GM23338 (cell line): ENCODE data around the gene ISCA1. TPM values are rescaled to one million over a fixed set of nuclear protein-coding genes. Genes with fewer than 3 reads are reported as not detected.

Source experiments
- ATAC-seq: fragments of 200-7000 bp; cut with Tn5 transposase; 3 replicates; pipeline ENCODE4 v1.9.1; 2020
- DNase-seq: peaks from one replicate; pipeline ENCODE4 v3.0.0-alpha.2; 2015; ENCODE audit warnings: low spot score
- H2AFZ ChIP-seq: fragments of 200-600 bp; sonication (generic); 2 replicates; pipeline ENCODE4 v1.8.0; 2016; ENCODE audit warnings: antibody characterized with exemption, mild to moderate bottlenecking, moderate library complexity
- H3F3A ChIP-seq: fragments of 200-600 bp; sonication (generic); replicated peaks from 2 replicates; pipeline ENCODE4 v1.8.0; 2017; ENCODE audit warnings: antibody characterized with exemption, mixed run types, low read depth
- H3K27ac ChIP-seq: fragments of 200-600 bp; sonication (generic); 2 replicates; pipeline ENCODE4 v1.6.1; 2016; ENCODE audit warnings: low read depth
- H3K27me3 ChIP-seq: fragments of 200-600 bp; sonication (generic); 2 replicates; pipeline ENCODE4 v1.8.0; 2016; ENCODE audit warnings: mild to moderate bottlenecking, mixed run types, moderate library complexity; ENCODE audit not compliant: insufficient read depth
- H3K36me3 ChIP-seq: fragments of 200-600 bp; sonication (generic); 2 replicates; pipeline ENCODE4 v1.8.0; 2016; ENCODE audit warnings: mild to moderate bottlenecking; ENCODE audit not compliant: insufficient read depth
- H3K4me1 ChIP-seq: fragments of 200-600 bp; sonication (generic); 2 replicates; pipeline ENCODE4 v1.8.0; 2016; ENCODE audit warnings: mild to moderate bottlenecking, moderate library complexity; ENCODE audit not compliant: insufficient read depth
- H3K4me2 ChIP-seq: fragments of 200-600 bp; sonication (generic); 2 replicates; pipeline ENCODE4 v1.7.1; 2017; ENCODE audit warnings: mixed run types
- H3K4me3 ChIP-seq: fragments of 200-600 bp; sonication (generic); 2 replicates; pipeline ENCODE4 v1.6.1; 2016; ENCODE audit warnings: mixed run types
- H3K79me2 ChIP-seq: fragments of 200-600 bp; sonication (generic); replicated peaks from 2 replicates; pipeline ENCODE4 v1.8.0; 2017; ENCODE audit warnings: mild to moderate bottlenecking; ENCODE audit not compliant: insufficient read depth
- H3K9me2 ChIP-seq: fragments of 200-600 bp; sonication (generic); 2 replicates; pipeline ENCODE4 v1.8.0; 2017; ENCODE audit not compliant: insufficient read depth
- H4K20me1 ChIP-seq: fragments of 200-600 bp; sonication (generic); replicated peaks from 2 replicates; pipeline ENCODE4 v1.8.0; 2017; ENCODE audit warnings: mild to moderate bottlenecking; ENCODE audit not compliant: insufficient read depth
- H3K27ac Mint-ChIP-seq: 2 replicates; pipeline ENCODE4 v1.8.0; 2020; ENCODE audit warnings: inconsistent platforms, mild to moderate bottlenecking, moderate library complexity, mixed read lengths
- H3K27me3 Mint-ChIP-seq: 3 replicates; pipeline ENCODE4 v1.8.0; 2022; ENCODE audit warnings: low read depth, mild to moderate bottlenecking, moderate library complexity, mixed read lengths, inconsistent platforms; ENCODE audit not compliant: insufficient read depth, poor library complexity
- H3K36me3 Mint-ChIP-seq: 3 replicates; pipeline ENCODE4 v1.8.0; 2021; ENCODE audit warnings: low read depth, mild to moderate bottlenecking, inconsistent platforms, moderate library complexity, mixed read lengths
- H3K4me1 Mint-ChIP-seq: 3 replicates; pipeline ENCODE4 v1.8.0; 2020; ENCODE audit warnings: mild to moderate bottlenecking, inconsistent platforms, mixed read lengths
- H3K4me3 Mint-ChIP-seq: 3 replicates; pipeline ENCODE4 v1.8.0; 2021; ENCODE audit warnings: moderate library complexity, mild to moderate bottlenecking, inconsistent platforms, mixed read lengths
- H3K9me3 Mint-ChIP-seq: 3 replicates; pipeline ENCODE4 v1.8.0; 2020; ENCODE audit warnings: moderate library complexity, mild to moderate bottlenecking, inconsistent platforms, mixed read lengths
- CREB1 ChIP-seq: fragments of 250-450 bp; sonication (Bioruptor Pico); IDR thresholded peaks from 2 replicates; pipeline ENCODE4 v1.5.0; 2020; ENCODE audit warnings: low read depth, mild to moderate bottlenecking, moderate library complexity
- CTCF ChIP-seq, 2 experiments: fragments of 200-600 bp in 1 of 2; sonication (generic) in 1 of 2; conservative IDR thresholded peaks; 2 replicates each; pipeline versions ENCODE4 v1.5.1 to v1.6.1; 2016 to 2017; ENCODE audit warnings: antibody characterized with exemption in 2 of 2, low read depth in 2 of 2, mild to moderate bottlenecking in 2 of 2, moderate library complexity in 1 of 2
- EZH2 ChIP-seq: fragments of 200-600 bp; sonication (generic); IDR thresholded peaks from one replicate; pipeline ENCODE4 v1.8.0; 2017; ENCODE audit warnings: antibody characterized with exemption, mild to moderate bottlenecking, low read depth; ENCODE audit not compliant: unreplicated experiment
- EZH2phosphoT487 ChIP-seq: fragments of 200-600 bp; sonication (generic); IDR thresholded peaks from one replicate; pipeline ENCODE4 v1.8.1; 2018; ENCODE audit warnings: antibody characterized with exemption; ENCODE audit not compliant: unreplicated experiment
- JUNB ChIP-seq: IDR thresholded peaks from one replicate; pipeline ENCODE4 v1.6.1; 2016; ENCODE audit warnings: antibody characterized with exemption; ENCODE audit not compliant: unreplicated experiment
- NANOG ChIP-seq: IDR thresholded peaks from 2 replicates; pipeline ENCODE4 v1.6.1; 2016; ENCODE audit warnings: antibody characterized with exemption, borderline replicate concordance
- POLR2AphosphoS5 ChIP-seq: IDR thresholded peaks from 2 replicates; pipeline ENCODE4 v1.6.1; 2016; ENCODE audit warnings: antibody characterized with exemption, low read depth
- STAT1 ChIP-seq: IDR thresholded peaks from one replicate; pipeline ENCODE4 v1.6.1; 2016; ENCODE audit warnings: antibody characterized with exemption; ENCODE audit not compliant: unreplicated experiment
- ZNF114 ChIP-seq: fragments of 250-450 bp; sonication (Bioruptor Pico); IDR thresholded peaks from 2 replicates; pipeline ENCODE4 v1.5.0; 2020; ENCODE audit warnings: mild to moderate bottlenecking, moderate library complexity
- ZNF331 ChIP-seq: fragments of 250-450 bp; sonication (Bioruptor Pico); IDR thresholded peaks from 2 replicates; pipeline ENCODE4 v1.5.0; 2020; ENCODE audit warnings: low read depth, mild to moderate bottlenecking, moderate library complexity
- polyA plus RNA-seq: library from polyadenylated mRNA; unstranded; fragments of >200 nt; fragmentation: Nextera tagmentation; extraction: Ambion mirVana; gene quantifications from 2 replicates; pipeline ENCODE4 v1.2.1, GENCODE V29; 2016
- total RNA-seq: library from RNA; depleted of rRNA; stranded (reverse); fragments of >200 nt; shearing (Covaris generic); gene quantifications from 2 replicates; pipeline ENCODE4 v1.2.3, GENCODE V29; 2014
- TF ChIP-seq, protein P1 (sequence below): fragments of 250-450 bp; sonication (Bioruptor Pico); IDR thresholded peaks from 2 replicates; pipeline ENCODE4 v1.5.0; 2020; ENCODE audit warnings: mild to moderate bottlenecking, moderate library complexity
- TF ChIP-seq, protein P2 (sequence below): IDR thresholded peaks from 2 replicates; pipeline ENCODE4 v1.6.1; 2016; ENCODE audit warnings: antibody characterized with exemption

ISCA1 gene
- total and polyA plus RNA-seq, 2 experiments from 2014 or later, result 54.9 to 61.0 TPM

DNA sequence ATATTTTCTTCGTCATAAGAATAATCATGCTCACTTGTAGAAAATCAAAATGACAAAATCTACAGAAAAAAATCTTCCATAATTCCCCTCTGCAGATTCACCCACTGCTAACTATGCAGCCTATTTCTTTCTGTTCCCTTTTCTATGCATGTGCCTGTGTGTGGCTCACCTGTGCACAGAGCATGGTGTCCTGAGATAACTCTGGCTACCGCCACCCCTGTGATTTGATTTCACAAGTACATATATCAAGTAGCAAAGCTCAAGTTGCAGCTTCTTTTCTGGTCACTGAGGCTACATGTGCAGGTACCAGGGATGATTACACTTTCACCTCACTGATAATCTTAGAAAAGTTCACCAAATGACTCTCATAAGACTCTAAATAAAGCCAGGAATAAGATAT, 18.4 kb upstream of the ISCA1 start:
- H3K27me3 ChIP-seq, result no peaks in the 10 kb centered on the region
- H3K36me3 ChIP-seq, result peaks cover 3% of the 10 kb centered on the region; the same call in 1 of the 2 replicates
- no peaks in the 10 kb centered on the region for H3K9me3 Mint-ChIP-seq
- no peak for TF ChIP-seq STAT1
- no peak for TF ChIP-seq ZNF114 (CRISPR knock-in tag)
- no peak for TF ChIP-seq POLR2AphosphoS5
- TF ChIP-seq, protein P1, sequence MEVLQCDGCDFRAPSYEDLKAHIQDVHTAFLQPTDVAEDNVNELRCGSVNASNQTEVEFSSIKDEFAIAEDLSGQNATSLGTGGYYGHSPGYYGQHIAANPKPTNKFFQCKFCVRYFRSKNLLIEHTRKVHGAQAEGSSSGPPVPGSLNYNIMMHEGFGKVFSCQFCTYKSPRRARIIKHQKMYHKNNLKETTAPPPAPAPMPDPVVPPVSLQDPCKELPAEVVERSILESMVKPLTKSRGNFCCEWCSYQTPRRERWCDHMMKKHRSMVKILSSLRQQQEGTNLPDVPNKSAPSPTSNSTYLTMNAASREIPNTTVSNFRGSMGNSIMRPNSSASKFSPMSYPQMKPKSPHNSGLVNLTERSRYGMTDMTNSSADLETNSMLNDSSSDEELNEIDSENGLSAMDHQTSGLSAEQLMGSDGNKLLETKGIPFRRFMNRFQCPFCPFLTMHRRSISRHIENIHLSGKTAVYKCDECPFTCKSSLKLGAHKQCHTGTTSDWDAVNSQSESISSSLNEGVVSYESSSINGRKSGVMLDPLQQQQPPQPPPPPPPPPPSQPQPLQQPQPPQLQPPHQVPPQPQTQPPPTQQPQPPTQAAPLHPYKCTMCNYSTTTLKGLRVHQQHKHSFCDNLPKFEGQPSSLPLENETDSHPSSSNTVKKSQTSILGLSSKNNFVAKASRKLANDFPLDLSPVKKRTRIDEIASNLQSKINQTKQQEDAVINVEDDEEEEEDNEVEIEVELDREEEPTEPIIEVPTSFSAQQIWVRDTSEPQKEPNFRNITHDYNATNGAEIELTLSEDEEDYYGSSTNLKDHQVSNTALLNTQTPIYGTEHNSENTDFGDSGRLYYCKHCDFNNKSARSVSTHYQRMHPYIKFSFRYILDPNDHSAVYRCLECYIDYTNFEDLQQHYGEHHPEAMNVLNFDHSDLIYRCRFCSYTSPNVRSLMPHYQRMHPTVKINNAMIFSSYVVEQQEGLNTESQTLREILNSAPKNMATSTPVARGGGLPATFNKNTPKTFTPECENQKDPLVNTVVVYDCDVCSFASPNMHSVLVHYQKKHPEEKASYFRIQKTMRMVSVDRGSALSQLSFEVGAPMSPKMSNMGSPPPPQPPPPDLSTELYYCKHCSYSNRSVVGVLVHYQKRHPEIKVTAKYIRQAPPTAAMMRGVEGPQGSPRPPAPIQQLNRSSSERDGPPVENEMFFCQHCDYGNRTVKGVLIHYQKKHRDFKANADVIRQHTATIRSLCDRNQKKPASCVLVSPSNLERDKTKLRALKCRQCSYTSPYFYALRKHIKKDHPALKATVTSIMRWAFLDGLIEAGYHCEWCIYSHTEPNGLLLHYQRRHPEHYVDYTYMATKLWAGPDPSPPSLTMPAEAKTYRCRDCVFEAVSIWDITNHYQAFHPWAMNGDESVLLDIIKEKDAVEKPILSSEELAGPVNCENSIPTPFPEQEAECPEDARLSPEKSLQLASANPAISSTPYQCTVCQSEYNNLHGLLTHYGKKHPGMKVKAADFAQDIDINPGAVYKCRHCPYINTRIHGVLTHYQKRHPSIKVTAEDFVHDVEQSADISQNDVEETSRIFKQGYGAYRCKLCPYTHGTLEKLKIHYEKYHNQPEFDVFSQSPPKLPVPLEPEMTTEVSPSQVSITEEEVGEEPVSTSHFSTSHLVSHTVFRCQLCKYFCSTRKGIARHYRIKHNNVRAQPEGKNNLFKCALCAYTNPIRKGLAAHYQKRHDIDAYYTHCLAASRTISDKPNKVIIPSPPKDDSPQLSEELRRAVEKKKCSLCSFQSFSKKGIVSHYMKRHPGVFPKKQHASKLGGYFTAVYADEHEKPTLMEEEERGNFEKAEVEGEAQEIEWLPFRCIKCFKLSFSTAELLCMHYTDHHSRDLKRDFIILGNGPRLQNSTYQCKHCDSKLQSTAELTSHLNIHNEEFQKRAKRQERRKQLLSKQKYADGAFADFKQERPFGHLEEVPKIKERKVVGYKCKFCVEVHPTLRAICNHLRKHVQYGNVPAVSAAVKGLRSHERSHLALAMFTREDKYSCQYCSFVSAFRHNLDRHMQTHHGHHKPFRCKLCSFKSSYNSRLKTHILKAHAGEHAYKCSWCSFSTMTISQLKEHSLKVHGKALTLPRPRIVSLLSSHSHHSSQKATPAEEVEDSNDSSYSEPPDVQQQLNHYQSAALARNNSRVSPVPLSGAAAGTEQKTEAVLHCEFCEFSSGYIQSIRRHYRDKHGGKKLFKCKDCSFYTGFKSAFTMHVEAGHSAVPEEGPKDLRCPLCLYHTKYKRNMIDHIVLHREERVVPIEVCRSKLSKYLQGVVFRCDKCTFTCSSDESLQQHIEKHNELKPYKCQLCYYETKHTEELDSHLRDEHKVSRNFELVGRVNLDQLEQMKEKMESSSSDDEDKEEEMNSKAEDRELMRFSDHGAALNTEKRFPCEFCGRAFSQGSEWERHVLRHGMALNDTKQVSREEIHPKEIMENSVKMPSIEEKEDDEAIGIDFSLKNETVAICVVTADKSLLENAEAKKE (CRISPR knock-in tag), result no peak
- no peak for TF ChIP-seq EZH2phosphoT487
- TF ChIP-seq, protein P2, sequence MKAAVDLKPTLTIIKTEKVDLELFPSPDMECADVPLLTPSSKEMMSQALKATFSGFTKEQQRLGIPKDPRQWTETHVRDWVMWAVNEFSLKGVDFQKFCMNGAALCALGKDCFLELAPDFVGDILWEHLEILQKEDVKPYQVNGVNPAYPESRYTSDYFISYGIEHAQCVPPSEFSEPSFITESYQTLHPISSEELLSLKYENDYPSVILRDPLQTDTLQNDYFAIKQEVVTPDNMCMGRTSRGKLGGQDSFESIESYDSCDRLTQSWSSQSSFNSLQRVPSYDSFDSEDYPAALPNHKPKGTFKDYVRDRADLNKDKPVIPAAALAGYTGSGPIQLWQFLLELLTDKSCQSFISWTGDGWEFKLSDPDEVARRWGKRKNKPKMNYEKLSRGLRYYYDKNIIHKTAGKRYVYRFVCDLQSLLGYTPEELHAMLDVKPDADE, result no peak
- no peak for TF ChIP-seq CREB1 (CRISPR knock-in tag)
- TF ChIP-seq NANOG, result no peak
- TF ChIP-seq EZH2, result no peak
- TF ChIP-seq JUNB, result no peak
- no peak for TF ChIP-seq CTCF (conservative IDR thresholded peaks at IDR 0.05; ENCODE audit: low read depth in 2 of 2)
- TF ChIP-seq ZNF331, result no peak
- H4K20me1 ChIP-seq, result no peaks in the 10 kb centered on the region
- no peak overlapping the region for H3K4me2 ChIP-seq
- H3K4me3 ChIP-seq, result no peak overlapping the region
- no peaks in the 10 kb centered on the region for H3K9me2 ChIP-seq
- no peaks in the 10 kb centered on the region for H3F3A ChIP-seq
- peaks cover 36% of the 10 kb centered on the region for H3K36me3 Mint-ChIP-seq
- H3K4me1 ChIP-seq, result peaks cover 22% of the 10 kb centered on the region
- no peak overlapping the region for H2AFZ ChIP-seq
- H3K79me2 ChIP-seq, result no peaks in the 10 kb centered on the region
- H3K27ac Mint-ChIP-seq, result peak overlapping the region; percentile 38; the same call in 1 of the 2 replicates
- no peaks in the 10 kb centered on the region for H3K27me3 Mint-ChIP-seq
- H3K27ac ChIP-seq, result no peak overlapping the region
- no peak overlapping the region for H3K4me3 Mint-ChIP-seq
- DNase-seq (no peak), ATAC-seq (no peak)
- peaks cover 20% of the 10 kb centered on the region for H3K4me1 Mint-ChIP-seq
